PC-3 (cell line): Measurements from ENCODE around the gene UQCR11. TPM values are rescaled to one million over a fixed set of nuclear protein-coding genes. Genes with fewer than 3 reads are reported as not detected.

ENCODE experiments used
- ATAC-seq: fragments of 200-7000 bp; cut with Tn5 transposase; 2 replicates; pipeline ENCODE4 v1.9.1; 2020; ENCODE audit warnings: mild to moderate bottlenecking, moderate library complexity
- BruUV-seq: library from RNA; stranded (reverse); fragments of 400-500 nt; replicated peaks from 2 replicates; lab custom pipeline; 2021; lab: Mats Ljungman, UMichigan
- CTCF ChIA-PET: fragments of 300-600 bp; sonication (Branson Sonifier 250); formaldehyde crosslinking; loops from one replicate; lab custom pipeline; 2022; ENCODE audit warnings: antibody characterized with exemption; lab: Charles Lee
- POLR2A ChIA-PET: fragments of 300-600 bp; sonication (Branson Sonifier 250); formaldehyde crosslinking; loops from one replicate; lab custom pipeline; 2022; ENCODE audit warnings: antibody characterized with exemption; ENCODE audit not compliant: unreplicated experiment; lab: Charles Lee
- DNase-seq: peaks from one replicate; pipeline ENCODE4 v3.0.0-alpha.2; 2015
- H2AFZ ChIP-seq: fragments of 300-600 bp; sonication (generic); 2 replicates; pipeline ENCODE4 v1.6.0; 2016; ENCODE audit warnings: antibody characterized with exemption, low read length
- H3F3A ChIP-seq: fragments of 300-600 bp; sonication (generic); one replicate; pipeline ENCODE4 v1.6.0; 2017; ENCODE audit warnings: antibody characterized with exemption, low read length, control low read depth, mild to moderate bottlenecking; ENCODE audit not compliant: unreplicated experiment
- H3K27ac ChIP-seq: fragments of 300-600 bp; sonication (generic); 2 replicates; pipeline ENCODE4 v1.5.1; 2016; ENCODE audit warnings: mild to moderate bottlenecking, low read length
- H3K27me3 ChIP-seq: fragments of 300-600 bp; sonication (generic); 2 replicates; pipeline ENCODE4 v1.6.1; 2016; ENCODE audit warnings: low read length, mixed read lengths
- H3K36me3 ChIP-seq: fragments of 300-600 bp; sonication (generic); 2 replicates; pipeline ENCODE4 v1.6.1; 2016; ENCODE audit warnings: low read depth, mixed run types, low read length, mixed read lengths
- H3K4me1 ChIP-seq: fragments of 300-600 bp; sonication (generic); 2 replicates; pipeline ENCODE4 v1.5.1; 2016; ENCODE audit warnings: low read length; ENCODE audit not compliant: insufficient read depth
- H3K4me2 ChIP-seq: fragments of 300-600 bp; sonication (generic); 2 replicates; pipeline ENCODE4 v1.6.0; 2016; ENCODE audit warnings: low read length
- H3K4me3 ChIP-seq: fragments of 300-600 bp; sonication (generic); 2 replicates; pipeline ENCODE4 v1.5.1; 2016; ENCODE audit warnings: mild to moderate bottlenecking, low read length, mixed read lengths
- H3K79me2 ChIP-seq: fragments of 300-600 bp; sonication (generic); 2 replicates; pipeline ENCODE4 v1.6.1; 2017; ENCODE audit warnings: low read length, mixed read lengths
- H3K9ac ChIP-seq: fragments of 300-600 bp; sonication (generic); 2 replicates; pipeline ENCODE4 v1.6.0; 2016; ENCODE audit warnings: mild to moderate bottlenecking, low read length
- H3K9me2 ChIP-seq: fragments of 300-600 bp; sonication (generic); replicated peaks from 2 replicates; pipeline ENCODE4 v1.6.1; 2016; ENCODE audit warnings: mixed run types, low read length, mixed read lengths
- H3K9me3 ChIP-seq: fragments of 300-600 bp; sonication (generic); 2 replicates; pipeline ENCODE4 v1.6.1; 2016; ENCODE audit warnings: low read length, mixed read lengths
- H4K20me1 ChIP-seq: fragments of 300-600 bp; sonication (generic); 2 replicates; pipeline ENCODE4 v1.6.1; 2016; ENCODE audit warnings: low read length, mixed read lengths
- EZH2 ChIP-seq: fragments of 300-600 bp; sonication (generic); IDR thresholded peaks from one replicate; pipeline ENCODE4 v1.6.1; 2017; ENCODE audit warnings: antibody characterized with exemption, mild to moderate bottlenecking, low read length; ENCODE audit not compliant: unreplicated experiment
- EZH2phosphoT487 ChIP-seq: fragments of 300-600 bp; sonication (generic); IDR thresholded peaks from 2 replicates; pipeline ENCODE4 v1.6.1; 2018; ENCODE audit warnings: mild to moderate bottlenecking, antibody characterized with exemption, low read length, borderline replicate concordance
- intact Hi-C: fragments of 100-400 bp; cut with micrococcal nuclease; formaldehyde crosslinking; loops from 2 replicates; pipeline ENCODE4 v1.9.0; 2023
- total RNA-seq: library from RNA; depleted of rRNA; stranded (reverse); fragments of >200 nt; gene quantifications from 2 replicates; pipeline ENCODE4 v1.2.3, GENCODE V29; 2014
- TF ChIP-seq, protein P1 (sequence below): fragments of 300-600 bp; sonication (generic); conservative IDR thresholded peaks from 2 replicates; pipeline ENCODE4 v1.5.1; 2017; ENCODE audit warnings: antibody characterized with exemption, low read depth, mild to moderate bottlenecking, low read length

UQCR11 gene
- total RNA-seq, 1 experiment from 2014 or later = 148 TPM

DNA sequence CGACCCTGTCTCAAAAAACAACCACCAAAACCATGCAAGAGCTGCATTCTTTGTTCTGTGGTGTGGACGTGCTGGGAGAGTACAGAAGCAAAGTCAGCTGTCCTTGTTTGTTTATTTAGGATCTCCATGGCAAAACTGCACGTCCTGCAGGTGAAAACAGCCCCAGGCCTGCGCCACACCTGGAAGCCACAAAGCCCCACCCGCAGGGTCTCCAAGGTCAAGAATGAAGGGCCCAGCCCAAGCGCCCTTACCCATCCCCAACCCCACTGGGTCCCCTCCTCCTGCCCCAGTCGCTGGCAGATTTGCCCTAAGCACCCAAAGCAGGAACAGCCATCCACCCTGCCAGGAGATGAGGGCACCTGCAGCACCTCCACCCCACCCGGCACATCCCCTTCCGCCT is 23.1 kb downstream of the UQCR11 start:
- H3K4me3 ChIP-seq = no peak overlapping the region
- H3K9ac ChIP-seq = no peak overlapping the region
- ATAC-seq = no peak
- POLR2A ChIA-PET = no interaction called here
- DNase-seq = no peak
- no peaks in the 10 kb centered on the region for H3K27me3 ChIP-seq
- H3K4me1 ChIP-seq = no peaks in the 10 kb centered on the region
- H3K9me2 ChIP-seq = no peaks in the 10 kb centered on the region
- H3K9me3 ChIP-seq = no peaks in the 10 kb centered on the region
- H3K27ac ChIP-seq = no peak overlapping the region
- no peak overlapping the region for H2AFZ ChIP-seq
- no peak overlapping the region for H3K4me2 ChIP-seq
- H3F3A ChIP-seq = no peaks in the 10 kb centered on the region
- no peaks in the 10 kb centered on the region for H3K36me3 ChIP-seq
- CTCF ChIA-PET = no interaction called here
- H4K20me1 ChIP-seq = no peaks in the 10 kb centered on the region
- BruUV-seq = no TSS peak
- intact Hi-C loops = no loop called here
- peaks cover 12% of the 10 kb centered on the region for H3K79me2 ChIP-seq
- no peak for TF ChIP-seq EZH2
- TF ChIP-seq, protein P1, sequence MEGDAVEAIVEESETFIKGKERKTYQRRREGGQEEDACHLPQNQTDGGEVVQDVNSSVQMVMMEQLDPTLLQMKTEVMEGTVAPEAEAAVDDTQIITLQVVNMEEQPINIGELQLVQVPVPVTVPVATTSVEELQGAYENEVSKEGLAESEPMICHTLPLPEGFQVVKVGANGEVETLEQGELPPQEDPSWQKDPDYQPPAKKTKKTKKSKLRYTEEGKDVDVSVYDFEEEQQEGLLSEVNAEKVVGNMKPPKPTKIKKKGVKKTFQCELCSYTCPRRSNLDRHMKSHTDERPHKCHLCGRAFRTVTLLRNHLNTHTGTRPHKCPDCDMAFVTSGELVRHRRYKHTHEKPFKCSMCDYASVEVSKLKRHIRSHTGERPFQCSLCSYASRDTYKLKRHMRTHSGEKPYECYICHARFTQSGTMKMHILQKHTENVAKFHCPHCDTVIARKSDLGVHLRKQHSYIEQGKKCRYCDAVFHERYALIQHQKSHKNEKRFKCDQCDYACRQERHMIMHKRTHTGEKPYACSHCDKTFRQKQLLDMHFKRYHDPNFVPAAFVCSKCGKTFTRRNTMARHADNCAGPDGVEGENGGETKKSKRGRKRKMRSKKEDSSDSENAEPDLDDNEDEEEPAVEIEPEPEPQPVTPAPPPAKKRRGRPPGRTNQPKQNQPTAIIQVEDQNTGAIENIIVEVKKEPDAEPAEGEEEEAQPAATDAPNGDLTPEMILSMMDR = no peak
- no peak for TF ChIP-seq EZH2phosphoT487

DNA sequence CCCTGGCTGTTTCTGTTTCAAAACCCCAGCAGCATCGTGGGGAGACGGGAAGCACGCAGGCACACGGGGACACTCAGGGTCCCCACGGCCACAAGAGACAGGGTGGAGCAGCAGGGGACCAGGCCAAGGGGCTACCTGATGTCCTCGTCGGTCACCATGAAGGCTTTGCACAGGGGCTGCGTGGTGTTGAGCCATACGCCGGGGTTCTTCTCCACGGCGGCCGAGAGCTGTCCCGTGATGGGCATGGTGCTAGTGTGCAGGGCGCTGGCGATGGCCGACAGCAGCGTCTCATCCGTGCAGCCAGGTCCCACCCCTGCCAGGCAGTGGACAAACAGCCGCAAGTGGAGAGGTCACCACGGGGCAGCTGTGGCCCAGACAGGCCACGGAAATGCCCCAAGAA is 24.3 kb downstream of the UQCR11 start:
- Histone ChIP-seq H3F3A (no peaks in the 10 kb centered on the region), H4K20me1 (no peaks in the 10 kb centered on the region), H3K79me2 (peaks cover 7% of the 10 kb centered on the region; the same call in 1 of the 2 replicates), H3K27ac (no peak overlapping the region), H3K36me3 (no peaks in the 10 kb centered on the region), H3K9me3 (no peaks in the 10 kb centered on the region), H2AFZ (no peak overlapping the region), H3K9me2 (no peaks in the 10 kb centered on the region), H3K4me2 (no peak overlapping the region), H3K4me3 (no peak overlapping the region), H3K9ac (no peak overlapping the region), H3K27me3 (no peaks in the 10 kb centered on the region), H3K4me1 (no peaks in the 10 kb centered on the region)
- BruUV-seq = no TSS peak
- no peak for DNase-seq
- CTCF ChIA-PET = no interaction called here
- no peak for ATAC-seq
- no peak for TF ChIP-seq EZH2phosphoT487
- TF ChIP-seq EZH2 = no peak
- TF ChIP-seq, protein P1 = no peak
- POLR2A ChIA-PET = no interaction called here
- intact Hi-C loops = no loop called here

DNA sequence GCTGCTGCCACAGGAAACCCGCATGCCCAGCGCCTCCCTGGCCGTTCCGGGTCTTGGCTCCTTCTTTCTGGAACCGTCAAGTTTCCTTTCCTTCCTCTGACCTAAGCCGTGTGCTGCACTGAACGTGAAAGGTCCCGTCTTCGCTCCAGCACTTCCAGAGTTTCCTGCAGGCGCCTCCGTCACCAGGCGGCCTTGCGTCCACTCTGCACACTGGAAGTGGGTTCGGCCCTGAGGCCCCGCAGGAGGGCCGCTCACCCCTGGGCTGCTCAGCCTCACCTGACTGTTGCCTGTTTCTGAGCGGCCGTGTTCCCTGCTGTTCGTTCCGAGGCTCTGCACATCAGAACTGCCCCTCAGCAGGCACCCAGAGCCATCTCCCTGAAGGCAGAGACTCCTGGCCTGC is 24.9 kb downstream of the UQCR11 start:
- no peaks in the 10 kb centered on the region for H3K27me3 ChIP-seq
- no peaks in the 10 kb centered on the region for H4K20me1 ChIP-seq
- no peak for TF ChIP-seq EZH2
- TF ChIP-seq, protein P1 = no peak
- no peak for TF ChIP-seq EZH2phosphoT487
- H3F3A ChIP-seq = no peaks in the 10 kb centered on the region
- H3K9ac ChIP-seq = no peak overlapping the region
- no peak overlapping the region for H3K4me2 ChIP-seq
- H3K36me3 ChIP-seq = no peaks in the 10 kb centered on the region
- BruUV-seq = no TSS peak
- H3K4me3 ChIP-seq = no peak overlapping the region
- no peak for DNase-seq
- ChIA-PET POLR2A (no interaction called here), CTCF (no interaction called here)
- no peak for ATAC-seq
- intact Hi-C loops = no loop called here
- H3K4me1 ChIP-seq = no peaks in the 10 kb centered on the region
- H3K79me2 ChIP-seq = peaks cover 1% of the 10 kb centered on the region; the same call in 1 of the 2 replicates
- no peaks in the 10 kb centered on the region for H3K9me2 ChIP-seq
- H3K27ac ChIP-seq = no peak overlapping the region
- H2AFZ ChIP-seq = no peak overlapping the region
- no peaks in the 10 kb centered on the region for H3K9me3 ChIP-seq
